BJ (cell line): ENCODE measurements around the gene NAMPT. TPM values are rescaled to one million over a fixed set of nuclear protein-coding genes. Genes with fewer than 3 reads are reported as not detected.

Source experiments
- CTCF ChIA-PET: fragments of 350-600 bp; formaldehyde crosslinking; extraction: SDS; loops from one replicate; lab custom pipeline; 2021; ENCODE audit warnings: antibody characterized with exemption, inconsistent platforms; lab: Yijun Ruan, JAX
- POLR2A ChIA-PET: fragments of 300-600 bp; sonication (Branson Sonifier 250); formaldehyde crosslinking; extraction: SDS; loops from one replicate; lab custom pipeline; 2021; ENCODE audit warnings: antibody characterized with exemption; lab: Charles Lee
- DNase-seq: peaks from one replicate; pipeline ENCODE4 v3.0.0-alpha.2; 2011; ENCODE audit warnings: low read depth
- H3K27me3 ChIP-seq: 2 replicates; pipeline ENCODE4 v1.6.0; 2011; ENCODE audit warnings: low read length; ENCODE audit not compliant: control insufficient read depth, insufficient read depth
- H3K36me3 ChIP-seq: 2 replicates; pipeline ENCODE4 v1.5.1; 2011; ENCODE audit warnings: low read length; ENCODE audit not compliant: control insufficient read depth, insufficient read depth
- H3K4me3 ChIP-seq: 2 replicates; pipeline ENCODE4 v1.5.1; 2011; ENCODE audit warnings: low read depth, mild to moderate bottlenecking, control low read depth, low read length
- polyA plus RNA-seq: library from polyadenylated mRNA; depleted of rRNA; stranded (reverse); fragments of >200 nt; gene quantifications from 2 replicates; pipeline ENCODE4 v1.2.3, GENCODE V29; 2011; rRNA removed
- small RNA-seq: library from RNA; depleted of rRNA; stranded (forward); fragments of <200 nt; gene quantifications from one replicate; pipeline ENCODE3, GENCODE V24; 2012; ENCODE audit warnings: low replicate concordance, low read depth; ENCODE audit not compliant: insufficient read length
- TF ChIP-seq, protein P1 (sequence below): IDR thresholded peaks from 2 replicates; pipeline ENCODE4 v1.5.1; 2011; ENCODE audit warnings: low read depth, mild to moderate bottlenecking, control low read depth, inconsistent platforms, low read length, moderate library complexity; ENCODE audit not compliant: insufficient read depth

The NAMPT gene
- polyA plus RNA-seq, 1 experiment, result 29.9 TPM

DNA sequence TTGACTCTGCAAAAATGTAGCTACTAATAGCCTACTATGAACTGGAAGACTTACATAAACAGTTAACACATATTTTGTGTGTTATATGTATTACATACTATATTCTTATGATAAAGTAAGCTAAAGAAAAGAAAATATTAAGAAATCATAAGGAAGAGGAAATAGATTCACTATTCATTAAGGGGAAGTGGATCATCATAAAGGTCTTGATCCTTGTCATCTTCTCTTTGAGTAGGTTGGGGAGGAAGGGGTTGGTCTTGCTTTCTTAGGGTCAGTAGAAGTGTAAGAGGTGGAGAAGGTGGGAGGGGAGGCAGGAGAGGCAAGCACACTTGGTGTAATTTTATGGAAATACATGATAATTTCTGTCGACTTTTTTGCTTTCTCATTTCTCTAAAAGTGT, 81.3 kb downstream of the NAMPT start:
- H3K4me3 ChIP-seq, result no peak overlapping the region
- DNase-seq, result no peak
- TF ChIP-seq, protein P1, sequence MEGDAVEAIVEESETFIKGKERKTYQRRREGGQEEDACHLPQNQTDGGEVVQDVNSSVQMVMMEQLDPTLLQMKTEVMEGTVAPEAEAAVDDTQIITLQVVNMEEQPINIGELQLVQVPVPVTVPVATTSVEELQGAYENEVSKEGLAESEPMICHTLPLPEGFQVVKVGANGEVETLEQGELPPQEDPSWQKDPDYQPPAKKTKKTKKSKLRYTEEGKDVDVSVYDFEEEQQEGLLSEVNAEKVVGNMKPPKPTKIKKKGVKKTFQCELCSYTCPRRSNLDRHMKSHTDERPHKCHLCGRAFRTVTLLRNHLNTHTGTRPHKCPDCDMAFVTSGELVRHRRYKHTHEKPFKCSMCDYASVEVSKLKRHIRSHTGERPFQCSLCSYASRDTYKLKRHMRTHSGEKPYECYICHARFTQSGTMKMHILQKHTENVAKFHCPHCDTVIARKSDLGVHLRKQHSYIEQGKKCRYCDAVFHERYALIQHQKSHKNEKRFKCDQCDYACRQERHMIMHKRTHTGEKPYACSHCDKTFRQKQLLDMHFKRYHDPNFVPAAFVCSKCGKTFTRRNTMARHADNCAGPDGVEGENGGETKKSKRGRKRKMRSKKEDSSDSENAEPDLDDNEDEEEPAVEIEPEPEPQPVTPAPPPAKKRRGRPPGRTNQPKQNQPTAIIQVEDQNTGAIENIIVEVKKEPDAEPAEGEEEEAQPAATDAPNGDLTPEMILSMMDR, result no peak
- peaks cover 3% of the 10 kb centered on the region for H3K27me3 ChIP-seq
- H3K36me3 ChIP-seq, result no peaks in the 10 kb centered on the region
- CTCF ChIA-PET, result no interaction called here
- POLR2A ChIA-PET, result no interaction called here

DNA sequence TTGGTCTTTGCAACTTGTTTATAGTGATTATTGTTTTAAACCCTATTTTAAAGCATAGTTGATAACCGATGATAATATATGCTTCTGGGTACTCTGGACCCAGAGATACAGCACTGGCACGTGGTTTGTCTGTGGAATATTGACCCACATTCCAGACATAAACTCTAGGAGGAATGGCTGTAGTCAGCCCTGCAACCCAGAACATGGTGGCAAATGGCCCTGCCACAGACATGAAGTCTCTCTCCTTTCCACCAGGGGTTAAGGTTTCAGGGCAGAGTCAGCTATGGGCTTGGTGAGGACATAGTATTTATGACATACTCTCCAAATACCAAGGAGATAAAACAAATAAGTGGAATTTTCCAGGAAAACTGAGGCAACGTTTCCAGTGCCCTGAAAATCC, 83.6 kb downstream of the NAMPT start:
- POLR2A ChIA-PET, result no interaction called here

DNA sequence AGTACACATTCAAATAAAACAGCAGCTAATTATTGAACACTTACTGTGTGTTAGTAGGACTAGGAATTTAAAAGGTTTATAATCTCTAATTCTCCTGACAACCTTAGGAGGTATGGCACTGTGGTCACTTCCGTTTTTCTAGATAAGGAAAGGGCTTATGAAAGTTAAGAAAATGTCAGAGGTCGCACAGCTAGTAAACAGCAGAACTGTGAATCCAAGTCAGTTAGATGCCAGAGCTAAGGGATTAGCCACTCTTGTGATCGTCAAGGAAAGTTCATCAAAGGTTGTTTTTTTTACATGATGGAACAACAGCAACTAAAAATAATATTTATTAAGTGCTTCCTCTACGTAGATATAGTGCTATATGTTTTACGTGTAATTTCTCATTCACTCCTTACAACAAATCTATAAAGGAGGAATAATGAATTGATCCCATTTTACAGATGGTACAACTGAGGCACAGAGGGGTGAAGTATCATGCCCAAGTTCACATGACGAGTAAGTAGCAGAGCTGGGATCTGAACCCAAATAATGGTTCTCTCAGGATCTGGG, 84.9 kb downstream of the NAMPT start:
- POLR2A ChIA-PET, result no interaction called here
- peaks cover 2% of the 10 kb centered on the region; the same call in 1 of the 2 replicates for H3K27me3 ChIP-seq
- TF ChIP-seq, protein P1, result no peak
- H3K4me3 ChIP-seq, result no peak overlapping the region
- DNase-seq, result no peak
- H3K36me3 ChIP-seq, result no peaks in the 10 kb centered on the region
- CTCF ChIA-PET, result interaction anchor here (1.0 to 1.8 kb wide), 2 partner anchors 23 to 262 kb away, joined by 4 to 5 read pairs; no protein-coding TSS in a partner anchor

More for the DNA sequence above, 83.6 kb downstream of the NAMPT start:
- Histone ChIP-seq H3K36me3 (no peaks in the 10 kb centered on the region), H3K4me3 (no peak overlapping the region), H3K27me3 (peaks cover 2% of the 10 kb centered on the region; the same call in 1 of the 2 replicates)
- TF ChIP-seq, protein P1, result no peak
- CTCF ChIA-PET, result no interaction called here
- no peak for DNase-seq

DNA sequence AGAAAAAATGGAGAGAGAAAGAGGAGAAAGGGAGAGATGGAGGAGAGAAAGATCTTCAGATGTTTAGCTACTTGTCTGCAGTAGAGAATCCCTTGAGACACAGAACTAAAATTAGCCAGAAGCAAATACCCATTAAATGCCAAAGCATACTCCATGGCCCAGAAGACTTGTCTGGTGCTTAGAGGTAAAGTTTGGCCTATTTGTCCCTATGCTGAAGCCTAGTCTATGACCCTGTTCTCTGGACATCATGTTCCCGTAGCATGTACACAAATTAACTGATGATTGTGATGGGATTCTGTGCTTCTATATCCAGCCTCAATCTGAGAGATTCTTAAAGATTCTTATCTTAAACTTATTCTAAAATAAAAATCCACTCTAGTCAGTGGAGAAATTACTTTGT, 85.8 kb downstream of the NAMPT start:
- ChIA-PET CTCF (interaction anchor here (1.8 kb wide), 1 partner anchor 22 kb away, joined by 5 read pairs; no protein-coding TSS in a partner anchor), POLR2A (no interaction called here)
- Histone ChIP-seq H3K27me3 (0 out of 2 replicates have a peak, but pooled peaks cover 2% of the 10 kb centered on the region), H3K36me3 (no peaks in the 10 kb centered on the region), H3K4me3 (no peak overlapping the region)
- TF ChIP-seq, protein P1, result no peak
- DNase-seq, result no peak

Small RNAs within 50 kb of the gene (small RNA-seq; reads per million reads assigned to genes)
- gene RNU6-392P, result not detected

Other genes with a start within 250 kb of the NAMPT start
- gene SYPL1, start 172.7 kb downstream of the NAMPT start, polyA plus RNA-seq, result 39.9 and 77.9 TPM in 2 replicates